Mesenteric fat pad (tissue), 1 donor: ENCODE measurements around the gene LYRM9. TPM values are rescaled to one million over a fixed set of nuclear protein-coding genes. Genes with fewer than 3 reads are reported as not detected.
"Not testable (repeated sequence)": the region's sequence is repeated elsewhere in the genome, so short reads cannot be mapped to it uniquely, and the experiment has no call there.

Experiments
- DNase-seq: peaks from one replicate; pipeline ENCODE4 v3.0.0-alpha.2; 2020; ENCODE audit warnings: low spot score
- total RNA-seq: library from RNA; stranded (reverse); fragmentation: NEBNext Ultra II Directional; extraction: Animal tissue kit (Norgen Biotek cat#: 25700); gene quantifications from one replicate; pipeline ENCODE4 v1.2.1, GENCODE V29; 2021
- donor health status: DM: yes; HTN: yes; CAD: no.

Gene LYRM9
- total RNA-seq, 1 donor from 2014 or later = 10.4 TPM

DNA sequence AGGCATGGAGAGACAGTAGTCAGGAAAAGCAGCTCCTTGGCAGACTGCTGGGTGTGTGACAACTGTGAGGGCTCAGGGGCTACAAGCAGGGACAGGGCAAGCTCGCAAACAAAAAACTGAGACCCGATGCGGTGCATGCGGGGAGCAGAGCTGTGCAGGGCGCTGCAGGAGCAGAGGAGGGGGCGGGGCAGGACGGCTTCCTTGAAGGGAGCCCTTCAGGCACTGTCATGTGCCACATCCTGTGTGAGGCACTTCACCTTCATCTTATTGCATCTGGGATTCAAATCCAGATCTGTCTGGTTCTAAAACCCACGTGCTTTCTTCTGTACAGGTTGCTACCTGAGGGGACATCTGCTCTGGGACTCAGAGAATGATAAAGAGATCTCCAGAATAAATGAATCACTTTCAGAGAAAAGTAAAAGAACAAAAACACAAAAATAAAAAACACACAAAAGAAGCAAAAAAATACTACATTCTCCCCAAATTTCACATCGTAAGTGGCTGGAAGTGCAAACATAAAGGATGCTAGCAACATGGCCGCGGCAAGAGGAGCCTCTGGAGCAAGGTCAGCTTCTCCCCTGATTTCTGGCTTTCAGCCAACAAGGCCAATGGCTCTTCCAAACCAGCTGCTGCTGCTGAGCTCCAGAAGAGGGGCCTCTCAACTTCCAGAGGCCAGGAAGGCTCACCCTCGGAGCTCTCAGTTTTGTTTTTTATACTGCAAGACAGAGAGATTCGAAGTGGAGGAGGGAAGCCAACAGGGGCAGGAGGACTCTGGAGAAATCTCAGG lies 14.2 kb downstream of the LYRM9 start:
- DNase-seq = no peak

DNA sequence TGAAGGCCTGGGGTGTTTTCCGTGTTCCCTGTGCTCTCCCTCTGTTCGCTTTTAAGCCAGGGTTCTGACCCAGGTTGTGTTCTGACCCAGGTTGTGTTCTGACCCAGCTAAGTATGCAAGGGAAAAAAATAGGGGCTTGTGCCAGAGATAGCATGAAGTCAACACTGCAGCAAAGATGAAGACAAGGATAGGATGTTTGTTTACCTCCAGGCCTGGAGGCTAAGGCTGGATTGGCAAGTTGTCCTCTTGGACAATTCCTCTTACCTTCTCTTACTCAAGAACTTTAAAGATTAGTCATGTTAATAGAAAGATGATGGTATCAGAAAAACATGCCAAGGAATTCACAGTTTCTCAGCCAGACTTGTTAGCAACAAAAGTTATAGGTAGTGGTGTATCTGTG lies 19.4 kb downstream of the LYRM9 start:
- no peak for DNase-seq

DNA sequence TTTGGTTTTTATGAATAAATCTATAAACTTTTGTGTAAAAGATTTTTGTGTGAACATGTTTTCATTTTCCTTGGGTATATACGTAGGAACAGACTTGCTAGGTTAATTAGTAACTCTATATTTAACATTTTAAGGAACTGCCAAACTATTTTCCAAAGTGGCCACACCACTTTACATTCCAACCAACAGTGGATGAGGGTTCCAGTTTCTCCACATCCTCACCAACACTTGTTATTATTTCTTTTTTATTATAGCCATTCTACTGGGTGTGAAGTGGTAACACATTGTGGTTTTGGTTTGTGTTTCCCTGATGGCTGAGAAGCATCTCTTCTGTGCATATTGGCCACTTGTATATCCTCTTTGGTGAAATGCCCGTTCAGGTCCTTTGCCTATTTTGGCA lies 20.0 kb downstream of the LYRM9 start:
- no peak for DNase-seq

DNA sequence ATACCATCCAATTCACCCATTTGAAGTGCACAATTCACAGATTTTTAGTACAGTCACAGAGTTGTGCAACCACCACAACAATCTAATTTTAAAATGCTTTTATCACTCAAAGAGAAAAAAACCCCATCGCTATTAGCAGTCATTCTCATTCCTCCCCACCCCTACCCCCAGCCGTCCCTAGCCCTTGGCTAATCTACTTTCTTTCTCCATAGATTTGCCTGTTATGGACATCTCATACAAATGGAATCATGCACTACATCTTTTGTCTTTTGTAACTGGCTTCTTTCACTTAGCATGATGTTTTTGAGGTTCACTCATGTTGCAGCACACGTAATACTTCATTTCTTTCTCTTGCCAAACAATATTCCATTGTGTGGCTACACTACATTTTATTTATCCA lies 20.4 kb downstream of the LYRM9 start:
- DNase-seq = no peak

DNA sequence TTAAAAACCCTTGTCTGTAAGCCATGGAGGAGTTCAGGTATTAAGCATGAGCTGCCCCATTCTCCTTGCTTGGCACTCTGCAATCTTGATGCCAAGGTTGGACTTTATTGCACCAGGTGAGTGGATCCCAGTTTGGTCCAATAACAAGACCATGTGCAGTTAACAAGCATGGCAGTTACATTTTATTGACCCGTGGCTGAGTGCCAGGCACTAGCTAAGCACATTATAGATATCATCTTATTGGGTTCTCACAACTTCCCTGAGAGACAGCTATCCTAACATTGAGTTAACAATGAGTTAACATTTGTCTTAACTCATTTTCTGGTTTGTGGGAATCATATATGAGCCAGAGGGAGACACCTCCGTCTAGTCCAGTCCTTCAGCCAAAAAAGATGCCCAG lies 21.8 kb downstream of the LYRM9 start:
- no peak for DNase-seq

DNA sequence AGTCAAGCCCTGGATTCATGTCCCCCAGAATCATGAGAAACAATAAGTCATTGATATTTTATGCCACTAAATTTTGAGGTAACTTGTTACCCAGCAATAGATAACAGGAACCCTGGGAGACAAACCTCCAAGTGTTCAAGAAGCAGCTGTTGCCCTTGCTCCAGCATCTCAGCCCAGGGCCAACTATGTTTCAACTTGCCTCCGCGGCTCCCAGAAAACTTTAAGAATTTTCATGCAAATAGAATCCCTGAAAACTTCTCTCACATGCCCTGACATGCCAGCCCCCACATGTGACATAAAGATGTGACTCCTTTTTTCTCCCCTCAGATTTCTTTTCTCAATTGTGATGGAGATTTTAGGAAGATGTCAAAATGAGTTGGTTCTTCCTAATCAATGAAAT lies 22.8 kb downstream of the LYRM9 start:
- DNase-seq = no peak

DNA sequence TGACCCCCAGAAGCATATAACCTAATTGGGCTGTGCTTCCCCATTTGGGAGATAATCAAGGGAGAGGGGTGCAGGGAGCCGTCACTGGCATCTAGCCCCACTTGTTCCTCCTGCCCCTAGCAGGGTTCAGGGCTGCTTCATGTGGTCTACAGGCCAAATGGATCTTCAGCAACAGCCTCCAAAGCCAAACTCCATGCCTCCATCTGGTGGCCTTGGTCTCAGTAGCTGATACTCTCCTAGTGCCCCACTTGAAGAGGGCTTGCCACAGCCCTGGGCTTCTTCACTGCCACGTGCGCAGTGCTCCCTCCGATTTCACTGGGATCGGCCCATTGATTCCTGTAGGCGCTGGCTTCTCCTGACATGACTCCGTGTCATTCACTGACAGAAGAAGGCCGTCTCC lies 24.6 kb downstream of the LYRM9 start:
- DNase-seq = no peak

DNA sequence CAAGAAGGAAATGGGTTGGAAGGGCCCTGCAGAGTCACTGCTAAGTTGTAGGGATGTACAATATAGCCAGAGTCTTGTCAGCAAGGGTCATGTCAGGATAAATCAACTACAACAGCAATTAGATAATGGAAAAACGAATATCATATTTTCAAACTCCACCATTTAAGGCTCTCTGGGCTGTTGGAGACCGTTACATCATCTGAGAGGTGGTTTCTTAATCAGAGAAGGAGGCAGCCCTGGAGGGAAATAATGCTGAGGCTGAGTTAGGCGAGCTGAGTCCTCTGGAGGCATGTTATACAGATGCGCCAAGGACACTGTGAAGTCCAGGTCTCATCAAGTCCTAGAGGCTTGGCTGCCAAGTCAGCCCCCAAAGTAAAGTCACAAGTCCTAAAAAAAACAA lies 30.3 kb downstream of the LYRM9 start:
- DNase-seq = no peak

DNA sequence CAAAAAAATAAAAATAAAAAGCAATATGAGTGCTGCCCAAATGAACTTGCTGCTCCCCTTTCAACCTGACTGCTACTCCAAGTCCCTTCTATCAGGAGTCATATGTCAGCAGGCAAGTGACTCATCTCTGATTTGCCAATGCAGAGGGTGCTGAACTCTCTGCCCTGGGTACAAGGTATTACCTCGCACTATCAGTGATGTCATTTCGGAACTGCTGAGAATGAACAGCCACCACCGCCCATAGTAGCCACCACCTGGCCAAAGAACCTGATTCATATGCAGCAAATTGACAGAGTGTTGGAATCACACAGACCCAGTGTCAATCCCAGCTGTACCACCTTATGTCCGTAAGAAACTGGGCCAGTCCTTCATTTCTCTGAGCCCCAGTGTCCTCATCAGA lies 31.2 kb downstream of the LYRM9 start:
- no peak for DNase-seq

DNA sequence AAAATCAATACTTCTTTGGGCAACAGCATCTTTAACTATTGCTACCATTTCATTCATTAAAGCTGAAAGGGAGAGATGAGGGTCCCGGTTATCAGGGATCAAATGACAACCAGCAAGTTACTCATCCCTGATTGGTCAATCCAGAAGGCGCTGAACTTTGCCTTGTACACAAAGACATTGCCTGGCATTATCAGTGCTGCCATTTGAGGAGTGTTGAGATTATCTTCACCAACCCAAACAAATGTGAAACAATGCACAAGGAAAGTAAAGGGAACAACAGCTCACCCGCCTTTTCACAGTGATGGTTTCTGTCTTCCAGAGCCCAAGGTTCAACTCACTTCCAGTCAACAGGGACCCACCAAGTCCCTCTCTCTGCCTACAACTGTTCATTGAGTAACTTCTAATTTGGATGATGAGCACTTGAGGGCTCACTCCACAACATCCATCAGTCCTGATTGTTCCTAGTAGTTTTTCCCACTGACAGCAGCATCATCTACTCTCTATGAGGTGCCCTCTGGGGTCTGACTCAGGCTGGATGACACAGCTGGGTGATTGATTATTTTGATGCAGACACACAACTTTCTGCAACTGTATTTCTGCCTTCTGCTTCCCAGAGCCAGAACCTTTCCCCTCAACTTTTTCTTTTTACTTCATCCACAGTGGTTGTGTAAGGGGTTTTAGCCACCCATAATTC lies 32.0 kb downstream of the LYRM9 start:
- no peak for DNase-seq

DNA sequence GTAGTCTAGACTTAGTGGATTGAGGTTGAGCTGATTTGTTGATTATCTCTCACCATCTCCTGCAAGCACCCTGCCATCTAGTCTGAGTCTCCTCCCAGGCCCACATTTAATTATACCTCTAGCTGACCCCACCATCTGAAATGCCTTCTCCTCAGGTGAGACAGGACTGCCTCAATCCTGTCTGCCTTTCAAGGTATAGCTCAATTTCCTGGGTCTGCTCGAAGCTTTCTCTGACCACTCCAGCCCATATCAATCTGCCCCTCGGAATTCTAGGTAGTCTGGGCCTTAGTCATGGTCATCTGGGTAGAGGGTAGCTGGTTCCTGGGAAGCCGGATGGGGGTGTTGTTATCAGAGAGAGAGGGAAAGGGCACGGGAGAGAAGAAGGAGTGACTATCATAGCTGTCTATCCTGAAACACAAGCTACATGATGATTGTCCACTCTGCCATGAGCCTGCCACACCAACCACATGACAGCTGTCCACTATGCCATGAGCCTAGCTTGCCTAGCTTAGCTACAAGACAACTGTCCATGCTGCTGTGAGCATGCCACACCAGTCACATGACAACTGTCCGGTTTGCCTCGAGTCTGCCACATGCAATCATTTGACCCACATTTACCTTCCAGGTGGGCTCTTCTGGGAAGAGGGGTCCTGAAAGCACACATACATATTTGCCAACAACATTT lies 34.4 kb downstream of the LYRM9 start:
- no peak for DNase-seq

DNA sequence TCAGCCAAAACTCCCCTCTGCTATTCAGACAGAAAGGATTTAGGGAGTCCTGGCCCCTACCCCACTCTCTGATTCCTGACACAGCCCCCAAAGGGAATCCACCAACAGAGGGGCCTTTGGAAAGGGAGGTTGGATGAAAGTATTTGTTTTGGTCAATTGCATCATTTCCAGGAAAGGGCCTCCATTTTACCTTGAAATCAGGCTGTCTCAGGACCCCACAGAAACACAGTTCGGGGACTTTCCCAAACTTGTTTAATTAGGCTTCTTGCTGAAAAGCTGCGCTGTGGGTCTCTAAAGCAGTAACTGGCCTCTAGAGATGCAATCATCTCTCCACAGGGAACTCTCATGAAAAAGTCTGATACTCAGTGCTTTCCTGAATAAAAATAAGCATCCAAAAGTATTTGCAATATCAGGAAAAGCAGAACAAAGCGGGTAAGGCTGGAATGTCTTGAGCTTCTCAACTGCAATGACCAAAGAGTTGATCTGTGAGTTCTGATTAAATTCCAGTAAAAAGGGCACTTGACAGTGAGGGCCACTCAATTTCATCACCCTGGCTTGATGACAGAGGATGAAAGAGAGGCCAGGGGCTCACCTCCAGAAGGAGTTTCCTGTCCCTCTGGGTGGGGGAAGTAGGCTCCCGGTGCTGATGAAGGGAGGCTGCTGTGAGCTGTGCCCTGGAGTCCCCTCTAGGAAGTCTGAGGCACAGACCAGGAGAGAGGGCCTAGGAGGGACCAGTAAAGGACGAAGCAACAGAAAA lies 36.3 kb downstream of the LYRM9 start:
- no peak for DNase-seq

DNA sequence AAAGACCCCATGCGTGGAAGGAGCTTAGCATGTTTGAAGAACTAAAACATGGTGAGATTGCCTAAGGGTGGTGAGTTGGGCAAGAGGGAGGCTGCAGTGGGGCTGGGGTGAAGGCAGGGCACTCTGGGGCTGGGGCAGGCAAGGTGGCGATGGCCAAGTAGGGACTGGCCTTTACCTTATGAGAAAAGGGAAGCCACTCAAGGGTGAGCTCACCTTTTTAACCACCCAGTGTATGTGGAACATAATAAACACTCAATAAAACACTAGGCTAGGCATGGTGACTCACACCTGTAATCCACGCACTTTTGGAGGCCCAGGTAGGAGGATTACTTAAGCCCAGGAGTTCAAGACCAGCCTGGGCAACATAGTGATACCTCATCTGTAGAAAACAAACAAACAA lies 37.7 kb downstream of the LYRM9 start:
- DNase-seq = no peak

DNA sequence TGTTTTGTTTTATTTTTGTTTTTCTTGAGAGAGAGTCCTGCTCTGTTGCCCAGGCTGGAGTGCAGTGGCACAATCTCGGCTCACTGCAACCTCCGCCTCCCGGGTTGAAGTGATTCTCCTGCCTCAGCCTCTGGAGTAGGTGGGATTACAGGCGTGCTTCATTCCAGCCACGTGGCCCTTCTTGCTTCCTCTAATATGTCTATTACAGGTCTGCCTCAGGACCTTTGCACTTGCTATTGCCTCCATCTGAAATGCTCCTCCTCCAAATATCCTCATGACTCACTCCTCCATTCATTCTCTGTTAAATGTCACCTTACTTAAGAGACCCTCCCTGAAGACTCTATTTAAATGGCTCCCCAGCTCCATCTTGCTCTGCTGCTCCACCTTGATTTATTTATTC lies 39.0 kb downstream of the LYRM9 start:
- DNase-seq = no peak

DNA sequence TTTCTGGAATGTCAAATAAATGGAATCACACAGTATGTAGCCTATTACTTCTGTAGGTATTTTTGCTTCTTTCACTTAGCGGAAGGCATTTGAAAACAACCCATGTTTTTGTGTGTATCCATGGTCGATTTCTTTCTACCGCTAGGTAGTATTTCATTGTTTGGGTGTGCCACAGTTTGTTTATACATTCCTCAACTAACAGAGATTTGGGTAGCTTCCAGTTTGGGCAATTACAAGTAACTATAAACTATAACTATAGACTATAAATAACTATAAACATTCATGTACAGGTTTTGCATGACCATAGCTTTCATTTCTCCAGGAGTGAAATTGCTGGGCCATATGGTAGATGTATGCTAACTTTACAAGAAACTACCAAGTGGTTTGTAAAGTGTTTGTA lies 40.1 kb downstream of the LYRM9 start:
- no peak for DNase-seq

DNA sequence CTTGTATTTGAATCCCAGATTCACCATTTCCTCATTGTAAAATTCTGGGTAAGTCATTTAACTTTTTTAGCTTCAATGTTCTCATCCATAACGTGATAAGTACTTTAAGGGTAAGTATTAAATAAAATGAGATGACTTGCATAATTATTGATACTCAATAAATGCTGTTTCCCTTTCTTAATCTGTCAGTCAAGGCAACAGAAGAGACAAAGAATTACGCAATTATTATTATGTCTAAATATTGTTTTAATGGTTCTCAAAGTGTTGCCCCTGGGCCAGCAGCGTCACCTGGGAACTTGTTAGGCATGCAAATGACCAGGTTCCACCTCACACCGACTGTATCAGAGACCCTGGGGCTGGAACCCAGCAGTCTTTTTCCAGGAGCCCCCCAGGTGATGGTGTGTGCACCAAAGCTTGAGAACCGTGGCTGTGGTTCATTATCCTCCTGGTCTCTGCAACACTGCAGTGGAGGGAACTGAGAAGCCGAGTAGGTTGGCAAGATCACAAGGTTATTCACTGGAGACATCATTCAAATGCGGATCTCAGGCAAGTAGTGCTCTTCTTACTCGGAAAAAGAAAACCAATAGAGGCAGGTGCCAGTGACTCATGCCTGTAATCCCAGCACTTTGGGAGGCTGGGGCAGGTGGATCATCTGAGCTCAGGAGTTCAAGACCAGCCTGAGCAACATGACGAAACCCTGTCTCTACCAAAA lies 43.5 kb downstream of the LYRM9 start:
- no peak for DNase-seq

DNA sequence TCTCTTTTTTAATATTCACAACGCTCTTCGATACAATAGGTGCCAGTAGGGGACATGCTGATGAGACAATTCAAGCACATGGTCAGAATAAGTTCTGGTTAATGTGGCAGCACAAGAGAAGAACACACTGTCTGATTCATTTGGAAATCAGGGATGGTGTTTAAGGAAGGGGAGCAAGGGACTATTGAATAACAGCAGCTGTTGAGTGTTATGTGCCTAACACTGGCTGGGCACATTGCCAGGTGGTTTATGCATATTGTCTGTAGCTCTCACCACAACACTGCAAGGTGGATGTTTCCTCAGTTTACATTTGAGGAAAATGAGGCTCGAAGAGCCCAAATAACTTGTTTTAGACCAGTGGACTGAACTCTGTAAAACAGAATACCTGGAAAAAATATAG lies 44.2 kb downstream of the LYRM9 start:
- no peak for DNase-seq

DNA sequence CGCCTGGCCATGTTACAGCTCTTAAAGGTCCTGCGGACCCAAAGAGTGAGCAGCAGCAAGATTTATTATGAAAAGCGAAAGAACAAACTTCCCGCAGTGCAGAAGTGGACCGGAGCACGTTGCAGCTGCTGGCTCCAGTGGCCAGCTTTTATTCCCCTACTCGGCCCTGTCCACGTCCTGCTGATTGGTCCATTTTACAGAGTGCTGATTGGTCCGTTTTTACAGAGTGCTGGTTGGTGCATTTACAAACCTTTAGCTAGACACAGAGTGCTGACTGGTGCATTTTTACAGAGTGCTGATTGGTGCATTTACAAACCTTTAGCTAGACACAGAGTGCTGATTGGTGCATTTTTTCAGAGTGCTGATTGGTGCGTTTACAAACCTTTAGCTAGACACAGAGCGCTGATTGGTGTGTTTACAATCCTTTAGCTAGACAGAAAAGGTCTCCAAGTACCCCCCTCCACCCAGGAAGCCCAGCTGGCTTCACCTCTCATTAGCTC lies 46.3 kb downstream of the LYRM9 start:
- DNase-seq = not testable (repeated sequence)

DNA sequence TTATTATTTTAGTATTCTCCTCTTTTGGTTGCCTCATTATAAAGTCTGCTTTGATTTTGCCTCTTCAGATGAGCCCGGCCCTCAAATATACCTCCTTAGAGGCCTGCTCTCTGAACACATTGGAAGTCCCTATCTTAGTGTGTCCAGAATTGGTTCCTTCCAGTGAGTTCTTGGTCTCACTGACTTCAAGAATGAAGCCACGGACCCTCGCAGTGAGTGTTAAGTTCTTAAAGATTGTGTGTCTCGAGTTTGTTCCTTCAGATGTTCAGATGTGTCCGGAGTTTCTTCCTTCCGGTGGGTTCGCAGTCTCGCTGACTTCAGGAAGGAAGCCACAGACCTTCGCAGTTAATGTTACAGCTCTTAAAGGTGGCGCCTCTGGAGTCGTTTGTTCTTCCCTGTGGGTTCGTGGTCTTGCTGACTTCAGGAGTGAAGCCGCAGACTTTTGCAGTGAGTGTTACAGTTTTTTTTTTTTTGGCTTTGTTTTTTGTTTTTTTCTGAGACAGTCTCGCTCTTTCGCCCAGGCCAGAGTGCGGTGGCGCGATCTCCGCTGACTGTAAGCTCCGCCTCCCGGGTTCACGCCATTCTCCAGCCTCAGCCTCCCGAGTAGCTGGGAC lies 47.0 kb downstream of the LYRM9 start:
- DNase-seq = no peak

DNA sequence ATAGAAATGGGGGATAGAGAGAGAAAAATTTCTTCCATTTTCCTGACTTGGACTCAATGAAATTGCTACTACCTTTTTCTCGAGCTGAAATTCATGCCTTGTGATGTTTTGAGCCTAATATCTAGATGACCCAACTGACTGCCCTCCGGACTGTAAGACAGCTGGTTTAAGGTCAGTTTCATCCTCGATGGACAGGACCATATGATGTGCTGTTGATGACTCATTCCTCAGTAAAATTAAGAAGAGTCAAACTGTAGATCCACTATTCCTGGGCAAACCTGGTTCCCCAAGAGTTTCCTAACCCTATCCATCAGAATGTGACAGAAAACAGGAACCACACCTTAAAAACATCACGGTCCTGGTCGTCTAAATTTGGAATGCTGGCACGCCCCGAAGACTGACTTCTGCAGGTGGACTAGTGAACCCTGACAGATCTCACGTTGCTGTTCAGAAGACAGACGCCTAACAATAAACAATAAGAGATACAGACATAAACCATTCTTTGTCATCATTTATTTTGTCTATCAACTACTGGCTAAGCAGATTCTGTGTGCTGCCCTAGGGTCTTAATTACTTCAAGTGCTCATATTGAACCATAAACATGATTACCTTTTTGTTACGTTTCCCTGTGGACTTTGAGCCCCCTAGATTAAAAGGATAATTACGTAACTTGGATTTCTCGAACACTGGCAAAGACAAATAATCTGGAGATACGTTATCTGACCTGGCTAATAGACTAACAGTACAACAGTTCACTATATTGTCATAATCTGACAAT lies 47.7 kb downstream of the LYRM9 start:
- no peak for DNase-seq
